ENCODE results near the gene PACS2. TPM values are rescaled to one million over a fixed set of nuclear protein-coding genes. Genes with fewer than 3 reads are reported as not detected.

Gene PACS2
- total and polyA plus RNA-seq, 2 donors (not counting 3 experiments of a cell fraction or from before 2014, with no cell fraction given): 52.7 to 86.3 TPM

GRCh38 chr14:105348945-105349699 lies 34.6 kb downstream of the PACS2 start:
- TF ChIP-seq MYC (IDR thresholded peaks at IDR 0.05; ENCODE audit: low read depth, low read length) (no peak), EZH2 (IDR thresholded peaks at IDR 0.05; ENCODE audit: borderline replicate concordance, low read depth, low read length, severe bottlenecking) (no peak), MAX (IDR thresholded peaks at IDR 0.05; ENCODE audit: insufficient read depth, insufficient read length) (no peak)
- Histone ChIP-seq H3K4me1 (ENCODE audit: control insufficient read depth, extremely low read depth, insufficient read depth, low read length) (peaks cover 2% of the 10 kb centered on the region), H3K9me3 (replicated peaks; ENCODE audit: control insufficient read depth, insufficient read depth, low read length) (no peaks in the 10 kb centered on the region), H3K27ac (ENCODE audit: insufficient read depth, low read depth, low read length) (no peak overlapping the region), H3K36me3 (ENCODE audit: control insufficient read depth in 2 of 2, extremely low read depth in 1 of 2, insufficient read depth in 2 of 2, low read length in 2 of 2) (peaks cover 0 to 2% of the 10 kb centered on the region in 2 experiments), H3K4me2 (ENCODE audit: insufficient read depth, low read length) (no peak overlapping the region), H4K20me1 (replicated peaks; ENCODE audit: control insufficient read depth, extremely low read depth, insufficient read depth, low read length) (no peaks in the 10 kb centered on the region), H3K27me3 (ENCODE audit: control insufficient read depth in 2 of 2, insufficient read depth in 2 of 2, low read length in 2 of 2) (no peaks in the 10 kb centered on the region), H3K9me1 (replicated peaks; ENCODE audit: control insufficient read depth, extremely low read depth, insufficient read depth, low read length) (no peaks in the 10 kb centered on the region), H3K9ac (replicated peaks; ENCODE audit: extremely low read depth, insufficient read depth, low read length) (no peak overlapping the region), H3K79me2 (ENCODE audit: control insufficient read depth, insufficient read depth, low read length) (peaks cover 3% of the 10 kb centered on the region), H2AFZ (ENCODE audit: low read depth, low read length) (no peak overlapping the region), H3K4me3 (replicated peaks in 1 of 3; ENCODE audit: insufficient read depth in 1 of 3, low read depth in 1 of 3, low read length in 3 of 3) (no peak overlapping the region)
- dilution Hi-C loops (cut with MboI; ENCODE audit: extremely low pct_ligation_motif_present, low sequenced_read_pairs): no loop called here
- no TSS peak for BruUV-seq (replicated peaks)
- DNase-seq (ENCODE audit: low read depth, low spot score) (no peak), FAIRE-seq (no peak)
- intact Hi-C loops (cut with micrococcal nuclease): no loop called here
- ChIA-PET POLR2A (no interaction called here), CTCF (no interaction called here)

GRCh38 chr14:105349992-105350391 lies 35.4 kb downstream of the PACS2 start:
- Histone ChIP-seq H3K27ac (ENCODE audit: insufficient read depth, low read depth, low read length) (no peak overlapping the region), H3K4me3 (replicated peaks in 1 of 3; ENCODE audit: insufficient read depth in 1 of 3, low read depth in 1 of 3, low read length in 3 of 3) (no peak overlapping the region), H3K4me1 (ENCODE audit: control insufficient read depth, extremely low read depth, insufficient read depth, low read length) (peaks cover 2% of the 10 kb centered on the region), H2AFZ (ENCODE audit: low read depth, low read length) (no peak overlapping the region), H3K79me2 (ENCODE audit: control insufficient read depth, insufficient read depth, low read length) (peaks cover 3% of the 10 kb centered on the region), H3K36me3 (ENCODE audit: control insufficient read depth in 2 of 2, extremely low read depth in 1 of 2, insufficient read depth in 2 of 2, low read length in 2 of 2) (peaks cover 0 to 4% of the 10 kb centered on the region in 2 experiments), H3K9me3 (replicated peaks; ENCODE audit: control insufficient read depth, insufficient read depth, low read length) (no peaks in the 10 kb centered on the region), H4K20me1 (replicated peaks; ENCODE audit: control insufficient read depth, extremely low read depth, insufficient read depth, low read length) (no peaks in the 10 kb centered on the region), H3K4me2 (ENCODE audit: insufficient read depth, low read length) (no peak overlapping the region), H3K27me3 (ENCODE audit: control insufficient read depth in 2 of 2, insufficient read depth in 2 of 2, low read length in 2 of 2) (no peaks in the 10 kb centered on the region), H3K9me1 (replicated peaks; ENCODE audit: control insufficient read depth, extremely low read depth, insufficient read depth, low read length) (no peaks in the 10 kb centered on the region), H3K9ac (replicated peaks; ENCODE audit: extremely low read depth, insufficient read depth, low read length) (no peak overlapping the region)
- CTCF ChIA-PET: interaction anchor here (2.8 to 2.9 kb wide), 2 partner anchors 180 to 260 kb away, joined by 34 to 58 read pairs; partner anchors contain the start of gene JAG2
- FAIRE-seq (no peak), DNase-seq (ENCODE audit: low read depth, low spot score) (no peak)
- POLR2A ChIA-PET: no interaction called here
- dilution Hi-C loops (cut with MboI; ENCODE audit: extremely low pct_ligation_motif_present, low sequenced_read_pairs): no loop called here
- no peak for TF ChIP-seq MAX (IDR thresholded peaks at IDR 0.05; ENCODE audit: insufficient read depth, insufficient read length)
- no peak for TF ChIP-seq JUN (IDR thresholded peaks at IDR 0.05; ENCODE audit: borderline replicate concordance, insufficient read depth, insufficient read length, low read depth)
- TF ChIP-seq POLR2A (IDR thresholded peaks at IDR 0.05; ENCODE audit: low read depth, low read length): no peak
- TF ChIP-seq POLR2AphosphoS5 (IDR thresholded peaks at IDR 0.05; ENCODE audit: insufficient read depth, low read depth, low read length): no peak
- TF ChIP-seq GATA2 (IDR thresholded peaks at IDR 0.05; ENCODE audit: insufficient read depth, insufficient read length, low read depth, low read length): no peak
- TF ChIP-seq FOS (IDR thresholded peaks at IDR 0.05; ENCODE audit: borderline replicate concordance, insufficient read depth, low read length): no peak
- TF ChIP-seq MYC (IDR thresholded peaks at IDR 0.05; ENCODE audit: low read depth, low read length): no peak
- TF ChIP-seq EZH2 (IDR thresholded peaks at IDR 0.05; ENCODE audit: borderline replicate concordance, low read depth, low read length, severe bottlenecking): no peak
- no peak for TF ChIP-seq CTCF (IDR thresholded peaks at IDR 0.05; ENCODE audit: extremely low read depth in 1 of 2, insufficient read depth in 1 of 2, low read depth in 1 of 2, low read length in 2 of 2)
- intact Hi-C loops (cut with micrococcal nuclease): no loop called here
- BruUV-seq (replicated peaks): no TSS peak
